Stimulated activated CD4-positive, alpha-beta T cell treated with anti-CD3 and anti-CD28 coated beads, Interleukin-15, amount 100 ng/mL, for 24 hours (primary cell): ENCODE measurements around the gene SLC24A3.
A peak's percentile ranks its signal among the peaks of the same experiment; 100 is the strongest.

ENCODE experiments used
- DNase-seq: peaks from one replicate; pipeline ENCODE4 v3.0.0-alpha.2; 2020

Gene SLC24A3

GRCh38 chr20:19557291-19557690 lies 344.8 kb downstream of the SLC24A3 start:
- no peak for DNase-seq

- no peak for DNase-seq
Measured at GRCh38 chr20:19560881-19561480, 348.5 kb downstream of the SLC24A3 start.

GRCh38 chr20:19562426-19562825 lies 350.0 kb downstream of the SLC24A3 start:
- DNase-seq: no peak

GRCh38 chr20:19564261-19564660 lies 351.8 kb downstream of the SLC24A3 start:
- no peak for DNase-seq

- DNase-seq: no peak
Measured at GRCh38 chr20:19565736-19566135, 353.3 kb downstream of the SLC24A3 start.

GRCh38 chr20:19566226-19566945 lies 353.9 kb downstream of the SLC24A3 start:
- DNase-seq: no peak

- DNase-seq: no peak
Measured at GRCh38 chr20:19568128-19568527, 355.7 kb downstream of the SLC24A3 start.

GRCh38 chr20:19571996-19572395 lies 359.6 kb downstream of the SLC24A3 start:
- DNase-seq: no peak

GRCh38 chr20:19577692-19578091 lies 365.2 kb downstream of the SLC24A3 start:
- DNase-seq: no peak

- DNase-seq: no peak
Measured at GRCh38 chr20:19582782-19583181, 370.3 kb downstream of the SLC24A3 start.

GRCh38 chr20:19583532-19584175 lies 371.2 kb downstream of the SLC24A3 start:
- peak; percentile 59 for DNase-seq

GRCh38 chr20:19588241-19588640 lies 375.8 kb downstream of the SLC24A3 start:
- DNase-seq: no peak

GRCh38 chr20:19588732-19589131 lies 376.3 kb downstream of the SLC24A3 start:
- no peak for DNase-seq

GRCh38 chr20:19589787-19590362 lies 377.4 kb downstream of the SLC24A3 start:
- DNase-seq: no peak

- DNase-seq: no peak
Measured at GRCh38 chr20:19590382-19590781, 377.9 kb downstream of the SLC24A3 start.

- DNase-seq: no peak
Measured at GRCh38 chr20:19593762-19594161, 381.3 kb downstream of the SLC24A3 start.

GRCh38 chr20:19594896-19595295 lies 382.5 kb downstream of the SLC24A3 start:
- DNase-seq: no peak

GRCh38 chr20:19598117-19598850 lies 385.8 kb downstream of the SLC24A3 start:
- no peak for DNase-seq

GRCh38 chr20:19599200-19599599 lies 386.8 kb downstream of the SLC24A3 start:
- no peak for DNase-seq

- no peak for DNase-seq
Measured at GRCh38 chr20:19600042-19600441, 387.6 kb downstream of the SLC24A3 start.

- DNase-seq: no peak
Measured at GRCh38 chr20:19601126-19601810, 388.8 kb downstream of the SLC24A3 start.

- no peak for DNase-seq
Measured at GRCh38 chr20:19602675-19603375, 390.4 kb downstream of the SLC24A3 start.
